ENCODE results near the gene LYZL2. TPM values are rescaled to one million over a fixed set of nuclear protein-coding genes. Genes with fewer than 3 reads are reported as not detected.
"Not testable (repeated sequence)": the region's sequence is repeated elsewhere in the genome, so short reads cannot be mapped to it uniquely, and the experiment has no call there.

LYZL2 gene
- total RNA-seq, 2 experiments from 2014 or later, result not detected

- CTCF ChIA-PET, POLR2A ChIA-PET: not testable (repeated sequence)
Measured at GRCh38 chr10:30642856-30643255, 13.3 kb upstream of the LYZL2 start.

- CTCF ChIA-PET, result interaction anchor here (0.6 to 3.7 kb wide), 13 partner anchors 8 to 1144 kb away, joined by 3 to 14 read pairs (median 3); partner anchors contain the start of gene LYZL2
- POLR2A ChIA-PET, result no interaction called here
Measured at GRCh38 chr10:30639946-30640786, 10.6 kb upstream of the LYZL2 start.

- ChIA-PET POLR2A (no interaction called here), CTCF (interaction anchor here (3.7 kb wide), 1 partner anchor 33 kb away, joined by 14 read pairs; no protein-coding TSS in a partner anchor)
Measured at GRCh38 chr10:30637881-30638467, 8.4 kb upstream of the LYZL2 start.

- ChIA-PET POLR2A (no interaction called here), CTCF (no interaction called here)
Measured at GRCh38 chr10:30631188-30631587, 1.6 kb upstream of the LYZL2 start.

- POLR2A ChIA-PET, result no interaction called here
Measured at GRCh38 chr10:30630571-30630970, 1.0 kb upstream of the LYZL2 start.

GRCh38 chr10:30628576-30628975 lies 977 bp downstream of the LYZL2 start:
- CTCF ChIA-PET, POLR2A ChIA-PET: not testable (repeated sequence)

More at GRCh38 chr10:30630571-30630970, 1.0 kb upstream of the LYZL2 start:
- CTCF ChIA-PET, result interaction anchor here (1.8 kb wide), 1 partner anchor 9 kb away, joined by 6 read pairs; no protein-coding TSS in a partner anchor

- CTCF ChIA-PET, POLR2A ChIA-PET: not testable (repeated sequence)
Measured at GRCh38 chr10:30626837-30627236, 2.7 kb downstream of the LYZL2 start.

GRCh38 chr10:30626196-30626595 lies 3.4 kb downstream of the LYZL2 start:
- CTCF ChIA-PET, POLR2A ChIA-PET: not testable (repeated sequence)

- ChIA-PET CTCF (no interaction called here), POLR2A (no interaction called here)
Measured at GRCh38 chr10:30625080-30625479, 4.5 kb downstream of the LYZL2 start.

- ChIA-PET CTCF (no interaction called here), POLR2A (no interaction called here)
Measured at GRCh38 chr10:30619966-30620365, 9.6 kb downstream of the LYZL2 start.

- ChIA-PET POLR2A (no interaction called here), CTCF (no interaction called here)
Measured at GRCh38 chr10:30617070-30617469, 12.5 kb downstream of the LYZL2 start.

- POLR2A ChIA-PET, result not testable (repeated sequence)
- CTCF ChIA-PET, result interaction anchor here (1.5 kb wide), 1 partner anchor 20 kb away, joined by 4 read pairs; no protein-coding TSS in a partner anchor
Measured at GRCh38 chr10:30611041-30611440, 18.5 kb downstream of the LYZL2 start.

GRCh38 chr10:30607814-30608213 lies 21.7 kb downstream of the LYZL2 start:
- ChIA-PET POLR2A (no interaction called here), CTCF (no interaction called here)

- ChIA-PET POLR2A (no interaction called here), CTCF (interaction anchor here (1.2 kb wide), 1 partner anchor 16 kb away, joined by 3 read pairs; no protein-coding TSS in a partner anchor)
Measured at GRCh38 chr10:30606313-30606712, 23.2 kb downstream of the LYZL2 start.

- CTCF ChIA-PET, result interaction anchor here (1.5 kb wide), 1 partner anchor 15 kb away, joined by 4 read pairs; no protein-coding TSS in a partner anchor
- POLR2A ChIA-PET, result not testable (repeated sequence)
Measured at GRCh38 chr10:30605341-30606121, 24.0 kb downstream of the LYZL2 start.

- ChIA-PET POLR2A (interaction anchor here (0.7 kb wide), 2 partner anchors 29 to 675 kb away, joined by 3 to 5 read pairs; no protein-coding TSS in a partner anchor), CTCF (no interaction called here)
Measured at GRCh38 chr10:30603589-30603988, 26.0 kb downstream of the LYZL2 start.

- ChIA-PET CTCF (interaction anchor here (0.6 kb wide), 2 partner anchors 228 to 256 kb away, joined by 3 read pairs; no protein-coding TSS in a partner anchor), POLR2A (no interaction called here)
Measured at GRCh38 chr10:30602747-30603146, 26.8 kb downstream of the LYZL2 start.

GRCh38 chr10:30600005-30600404 lies 29.5 kb downstream of the LYZL2 start:
- CTCF ChIA-PET, result interaction anchor here (0.6 to 0.7 kb wide), 3 partner anchors 46 to 208 kb away, joined by 3 read pairs; no protein-coding TSS in a partner anchor
- POLR2A ChIA-PET, result no interaction called here

GRCh38 chr10:30598105-30598776 lies 31.3 kb downstream of the LYZL2 start:
- POLR2A ChIA-PET, result no interaction called here
- CTCF ChIA-PET, result no interaction called here

GRCh38 chr10:30597433-30597824 lies 32.1 kb downstream of the LYZL2 start:
- CTCF ChIA-PET, result not testable (repeated sequence)

More at GRCh38 chr10:30597433-30597824, 32.1 kb downstream of the LYZL2 start:
- POLR2A ChIA-PET, result not testable (repeated sequence)

All from activated CD8-positive, alpha-beta memory T cell treated with anti-CD3 and anti-CD28 coated beads for 36 hours (primary cell).